Hepatocyte (in vitro differentiated cells): ENCODE results near the gene PTBP3. TPM values are rescaled to one million over a fixed set of nuclear protein-coding genes. Genes with fewer than 3 reads are reported as not detected.
A peak's percentile ranks its signal among the peaks of the same experiment; 100 is the strongest.

Experiments used
- DNase-seq: peaks from one replicate; pipeline ENCODE4 v3.0.0-alpha.2; 2016; ENCODE audit warnings: low spot score
- H2AFZ ChIP-seq: fragments of 200-600 bp; sonication (generic); 2 replicates; pipeline ENCODE4 v1.6.0; 2016; ENCODE audit warnings: antibody characterized with exemption, mild to moderate bottlenecking
- H3K27ac ChIP-seq: fragments of 200-600 bp; sonication (generic); 2 replicates; pipeline ENCODE4 v1.5.1; 2016; ENCODE audit warnings: mild to moderate bottlenecking
- H3K27me3 ChIP-seq: fragments of 200-600 bp; sonication (generic); 2 replicates; pipeline ENCODE4 v1.6.1; 2016
- H3K36me3 ChIP-seq: fragments of 200-600 bp; sonication (generic); replicated peaks from 2 replicates; pipeline ENCODE4 v1.5.1; 2016; ENCODE audit warnings: low read depth; ENCODE audit not compliant: insufficient read depth
- H3K4me1 ChIP-seq: fragments of 200-600 bp; sonication (generic); 2 replicates; pipeline ENCODE4 v1.5.1; 2016; ENCODE audit warnings: mild to moderate bottlenecking, moderate library complexity; ENCODE audit not compliant: insufficient read depth
- H3K4me2 ChIP-seq: fragments of 200-600 bp; sonication (generic); 2 replicates; pipeline ENCODE4 v1.6.0; 2016
- H3K4me3 ChIP-seq: fragments of 200-600 bp; sonication (generic); 2 replicates; pipeline ENCODE4 v1.5.1; 2016; ENCODE audit warnings: mild to moderate bottlenecking
- H3K79me2 ChIP-seq: fragments of 200-600 bp; sonication (generic); 2 replicates; pipeline ENCODE4 v1.6.0; 2017; ENCODE audit warnings: mild to moderate bottlenecking
- H3K9me2 ChIP-seq: fragments of 200-600 bp; sonication (generic); replicated peaks from 2 replicates; pipeline ENCODE4 v1.6.0; 2017; ENCODE audit warnings: mild to moderate bottlenecking; ENCODE audit not compliant: insufficient read depth
- H3K9me3 ChIP-seq: fragments of 200-600 bp; sonication (generic); 2 replicates; pipeline ENCODE4 v1.5.1; 2016; ENCODE audit warnings: low read depth, mild to moderate bottlenecking
- H4K20me1 ChIP-seq: fragments of 200-600 bp; sonication (generic); 2 replicates; pipeline ENCODE4 v1.6.0; 2016; ENCODE audit warnings: mild to moderate bottlenecking; ENCODE audit not compliant: insufficient read depth, poor library complexity, severe bottlenecking
- CTCF ChIP-seq: fragments of 200-600 bp; sonication (generic); IDR thresholded peaks from 2 replicates; pipeline ENCODE4 v1.5.1; 2016; ENCODE audit warnings: antibody characterized with exemption, mild to moderate bottlenecking; ENCODE audit not compliant: poor library complexity
- EZH2 ChIP-seq: fragments of 200-600 bp; sonication (generic); IDR thresholded peaks from 2 replicates; pipeline ENCODE4 v1.6.1; 2016; ENCODE audit warnings: antibody characterized with exemption, mild to moderate bottlenecking, borderline replicate concordance
- EZH2phosphoT487 ChIP-seq: fragments of 200-600 bp; sonication (generic); IDR thresholded peaks from one replicate; pipeline ENCODE4 v1.6.1; 2018; ENCODE audit warnings: antibody characterized with exemption, mild to moderate bottlenecking, low read depth, moderate library complexity; ENCODE audit not compliant: unreplicated experiment, severe bottlenecking
- WGBS: methylation state at CpG from one replicate; pipeline ENCODE4 v1.1.6; 2016; ENCODE audit warnings: low lambda C conversion rate; ENCODE audit errors: missing lambda C conversion rate; 5-methylcytosine and 5-hydroxymethylcytosine counted together
- polyA plus RNA-seq: library from polyadenylated mRNA; unstranded; fragments of >200 nt; fragmentation: Nextera tagmentation; extraction: Ambion mirVana; gene quantifications from 2 replicates; pipeline ENCODE4 v1.2.1, GENCODE V29; 2016
- total RNA-seq: library from RNA; depleted of rRNA; stranded (reverse); fragments of >200 nt; gene quantifications from 2 replicates; pipeline ENCODE4 v1.2.3, GENCODE V29; 2014

PTBP3 gene
- total and polyA plus RNA-seq, 2 experiments from 2014 or later = 13.7 to 57.7 TPM

- Histone ChIP-seq H3K79me2 (peaks cover 61% of the 10 kb centered on the region), H3K4me2 (peak overlapping the region; percentile 68), H2AFZ (no peak overlapping the region), H3K27me3 (no peaks in the 10 kb centered on the region), H4K20me1 (peaks cover 47% of the 10 kb centered on the region), H3K9me3 (no peaks in the 10 kb centered on the region), H3K36me3 (no peaks in the 10 kb centered on the region), H3K4me3 (peak overlapping the region; percentile 94), H3K27ac (peak overlapping the region; percentile 99), H3K4me1 (peaks cover 7% of the 10 kb centered on the region), H3K9me2 (no peaks in the 10 kb centered on the region)
- WGBS = 26% methylated on average over 4 of the region's 4 CpGs
- TF ChIP-seq EZH2phosphoT487 (no peak), CTCF (no peak), EZH2 (no peak)
- no peak for DNase-seq
Observed at GRCh38 chr9:112331674-112331952, 1.8 kb downstream of the PTBP3 start.

GRCh38 chr9:112328545-112328944 is 4.9 kb downstream of the PTBP3 start:
- Histone ChIP-seq H3K9me2 (no peaks in the 10 kb centered on the region), H3K4me1 (peaks cover 7% of the 10 kb centered on the region), H4K20me1 (peaks cover 52% of the 10 kb centered on the region), H3K9me3 (no peaks in the 10 kb centered on the region), H3K4me3 (no peak overlapping the region), H3K36me3 (no peaks in the 10 kb centered on the region), H3K27me3 (no peaks in the 10 kb centered on the region), H3K4me2 (no peak overlapping the region), H3K79me2 (peaks cover 91% of the 10 kb centered on the region), H3K27ac (no peak overlapping the region), H2AFZ (no peak overlapping the region)
- DNase-seq = no peak
- WGBS = 88% methylated on average over 2 of the region's 2 CpGs
- TF ChIP-seq CTCF (no peak), EZH2phosphoT487 (no peak), EZH2 (no peak)

- DNase-seq = no peak
- Histone ChIP-seq H3K36me3 (no peaks in the 10 kb centered on the region), H3K79me2 (peaks cover 98% of the 10 kb centered on the region), H2AFZ (no peak overlapping the region), H3K9me3 (no peaks in the 10 kb centered on the region), H3K4me1 (peaks cover 7% of the 10 kb centered on the region), H3K27me3 (no peaks in the 10 kb centered on the region), H3K27ac (no peak overlapping the region), H3K4me3 (no peak overlapping the region), H3K4me2 (no peak overlapping the region), H4K20me1 (peaks cover 56% of the 10 kb centered on the region), H3K9me2 (no peaks in the 10 kb centered on the region)
- WGBS = 81% methylated on average over 2 of the region's 2 CpGs
- no peak for TF ChIP-seq CTCF
- TF ChIP-seq EZH2 = no peak
- TF ChIP-seq EZH2phosphoT487 = no peak
Observed at GRCh38 chr9:112327718-112328450, 5.5 kb downstream of the PTBP3 start.
